HUDEP-2 (cell line): ENCODE measurements around the gene SMIM27.
"Not testable (repeated sequence)": the region's sequence is repeated elsewhere in the genome, so short reads cannot be mapped to it uniquely, and the experiment has no call there.

Source experiments
- DNase-seq, 76 experiments: peaks; one replicate each; lab custom pipeline; 2025; ENCODE audit not compliant: unreplicated experiment in 76 of 76; lab: John Stamatoyannopoulos, UW

SMIM27 gene

GRCh38 chr9:32590898-32591297 lies 38.8 kb downstream of the SMIM27 start:
- no peak for DNase-seq

GRCh38 chr9:32596096-32596865 lies 44.2 kb downstream of the SMIM27 start:
- no peak for DNase-seq

DNA sequence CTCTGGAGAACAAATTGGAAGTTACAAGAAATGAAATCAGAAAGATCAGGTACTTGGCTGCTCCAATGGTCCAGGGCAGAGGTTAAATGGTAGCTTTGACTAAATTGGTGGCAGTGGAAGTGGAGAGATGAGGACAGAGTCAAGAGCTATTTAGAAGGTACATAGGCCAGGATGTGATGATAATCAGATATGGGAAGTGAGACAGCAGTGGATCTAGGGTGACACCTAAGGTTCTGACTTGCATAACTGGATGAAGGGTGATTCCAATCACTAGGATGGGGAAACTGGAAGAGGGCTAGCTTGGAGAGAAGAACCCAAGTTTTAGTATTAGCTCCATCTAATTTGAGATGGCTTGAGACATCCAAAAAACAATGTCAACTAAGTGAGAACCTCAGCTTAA lies 44.8 kb downstream of the SMIM27 start:
- no peak for DNase-seq

DNA sequence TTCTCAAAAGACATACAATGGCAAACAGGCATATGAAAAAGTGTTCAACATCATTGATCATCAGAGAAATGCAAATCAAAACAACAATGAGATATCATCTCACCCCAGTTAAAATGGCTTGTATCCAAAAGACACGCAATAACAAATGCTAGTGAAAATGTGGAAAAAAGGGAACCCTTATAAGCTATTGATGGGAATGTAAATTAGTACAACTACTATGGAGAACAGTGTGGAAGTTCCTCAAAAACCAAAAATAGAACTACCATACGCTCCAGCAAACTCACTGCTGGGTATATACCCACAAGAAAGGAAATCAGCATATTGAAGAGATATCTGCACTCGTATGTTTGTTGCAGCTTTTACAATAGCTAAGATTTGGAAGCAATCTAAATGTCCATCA lies 46.9 kb downstream of the SMIM27 start:
- DNase-seq, result not testable (repeated sequence)
